ENCODE measurements around the gene TSHB.
A peak's percentile ranks its signal among the peaks of the same experiment; 100 is the strongest.
"Not testable (repeated sequence)": the region's sequence is repeated elsewhere in the genome, so short reads cannot be mapped to it uniquely, and the experiment has no call there.

Gene TSHB

DNA sequence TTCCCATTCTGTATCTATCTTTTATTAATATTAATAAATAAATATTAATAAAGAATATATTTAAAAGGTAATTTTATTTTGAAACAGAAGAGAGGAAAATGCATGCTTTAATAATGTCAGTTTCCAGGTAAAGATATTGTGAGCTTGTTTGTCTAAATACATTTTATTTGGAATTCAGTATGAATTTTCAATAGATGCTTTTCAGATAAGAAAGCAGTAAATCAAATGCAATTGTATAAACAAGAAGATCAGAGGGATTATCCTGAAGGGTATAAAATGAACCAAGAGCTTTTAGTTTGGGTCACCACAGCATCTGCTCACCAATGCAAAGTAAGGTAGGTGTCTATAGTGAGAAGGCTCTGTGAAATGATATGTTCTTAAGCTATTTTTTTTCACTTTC lies at the start of gene TSHB:
Gene TSHB, plus strand, starts transcription at position 301 of the 400 bp plus-strand sequence. CDS start 3,537 bp downstream, outside the sequence.
- no peak for DNase-seq (ENCODE audit: low read depth in 2 of 2, low spot score in 1 of 2)

DNA sequence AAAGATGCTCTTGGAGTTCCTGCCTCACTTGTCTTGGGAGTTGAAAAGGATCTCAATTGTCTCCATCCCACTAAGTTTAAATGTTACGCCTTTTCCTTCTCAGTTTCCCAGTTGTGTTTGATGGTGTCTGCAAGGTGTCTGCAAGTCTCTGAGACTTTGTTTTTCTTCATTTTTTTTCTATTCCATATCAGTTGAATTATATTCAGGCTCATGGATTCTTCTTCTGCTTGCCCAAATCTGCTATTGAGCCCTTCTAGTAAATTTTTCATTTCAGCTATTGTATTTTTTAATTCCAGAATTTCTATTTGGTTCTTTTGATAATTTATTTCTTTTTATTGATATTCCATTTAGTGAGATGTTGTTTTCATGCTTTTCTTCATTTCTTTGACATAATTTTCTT lies 47.4 kb upstream of the TSHB start:
- DNase-seq (ENCODE audit: low read depth in 2 of 2, low spot score in 1 of 2): no peak

DNA sequence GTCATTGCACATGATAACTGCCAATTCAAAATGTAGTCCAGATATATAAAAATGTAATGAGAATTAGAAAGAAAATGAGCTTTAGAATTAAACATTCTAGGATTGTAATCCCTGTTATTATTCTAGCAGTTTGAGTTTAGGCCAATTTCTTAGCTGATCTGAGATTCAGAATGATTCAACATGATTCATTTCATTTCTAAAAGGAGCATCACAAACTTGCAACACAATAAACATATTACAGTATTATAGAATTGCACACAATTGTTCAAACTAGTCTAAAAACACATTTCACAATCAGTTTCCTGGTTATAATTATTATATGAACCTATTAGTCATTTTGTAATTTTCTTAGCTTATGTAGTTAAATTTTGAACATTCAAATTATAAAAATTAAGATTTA lies 43.3 kb upstream of the TSHB start:
- no peak for DNase-seq (ENCODE audit: low read depth in 2 of 2, low spot score in 1 of 2)

DNA sequence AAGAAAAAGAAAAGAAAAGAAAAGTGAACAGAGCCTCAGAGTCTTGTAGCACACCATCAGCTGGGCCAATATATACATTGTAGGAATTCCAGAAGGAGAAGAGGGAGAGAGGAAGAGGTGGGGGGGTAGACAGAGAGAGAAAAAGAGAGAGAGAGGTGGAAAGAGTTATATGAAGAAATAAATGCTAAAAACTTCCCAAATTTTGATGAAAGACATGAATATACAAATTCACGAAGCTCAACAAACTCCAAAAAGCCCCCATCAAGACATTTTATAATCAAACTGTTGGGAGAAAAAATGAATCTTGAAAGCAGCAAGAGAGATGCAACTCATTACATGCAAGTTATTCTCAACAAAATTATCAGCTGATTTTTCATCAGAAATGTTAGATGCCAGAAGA lies 41.5 kb upstream of the TSHB start:
- no peak for DNase-seq (ENCODE audit: low read depth in 2 of 2, low spot score in 1 of 2)

DNA sequence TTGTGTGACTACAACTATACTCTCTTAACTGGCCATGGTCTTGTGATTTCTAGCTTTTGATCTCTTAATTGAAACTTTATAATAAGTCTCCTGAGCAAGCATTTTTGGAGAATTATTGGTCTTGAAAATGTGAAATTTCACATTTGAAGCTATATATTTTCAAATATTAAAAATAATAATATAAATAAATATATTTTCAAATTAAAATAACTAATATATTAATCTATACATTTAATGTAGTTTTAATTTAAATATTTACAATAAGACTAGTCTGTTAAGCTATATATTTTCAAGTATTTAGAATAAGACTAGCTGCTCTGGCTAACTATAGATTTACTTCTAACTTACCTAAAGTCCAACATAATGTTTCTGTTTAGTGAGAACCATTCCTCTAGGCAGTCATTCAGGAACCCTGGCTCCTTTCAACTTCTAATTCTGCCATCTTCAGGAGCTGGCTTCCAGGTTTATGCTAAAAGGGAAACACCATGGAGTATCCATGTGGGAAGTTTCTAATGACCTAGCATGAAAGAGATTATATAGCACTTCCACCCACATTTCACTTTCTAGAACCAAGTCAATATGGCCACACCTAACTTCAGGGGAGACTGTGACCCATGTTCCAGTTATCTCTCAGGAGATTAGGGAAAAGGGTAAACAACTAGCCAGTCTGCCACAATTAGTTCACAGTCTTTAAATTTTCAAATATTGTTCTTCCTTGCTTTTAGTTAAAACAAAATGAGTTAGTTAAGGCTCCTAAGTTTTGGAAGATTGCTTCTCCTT lies 31.9 kb upstream of the TSHB start:
- DNase-seq (ENCODE audit: low read depth in 2 of 2, low spot score in 1 of 2): no peak

DNA sequence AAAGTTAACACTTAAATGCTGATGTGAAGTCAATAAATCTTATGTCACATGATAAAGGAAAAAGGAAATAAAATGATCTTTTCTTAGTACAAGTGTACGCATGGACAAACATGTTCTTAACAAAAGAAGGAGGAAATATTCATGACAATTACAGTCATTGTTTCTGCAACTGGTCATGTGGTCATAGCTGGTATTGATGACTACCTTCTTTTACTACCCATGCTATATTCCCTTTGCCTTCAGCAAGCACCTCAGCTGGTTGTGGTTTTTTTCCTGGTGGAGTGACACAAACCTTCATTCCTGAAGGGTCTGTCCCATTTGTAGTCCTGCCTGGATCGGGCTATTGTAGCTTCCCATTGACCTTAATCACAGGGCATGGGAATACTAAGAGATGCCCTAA lies 23.4 kb upstream of the TSHB start:
- DNase-seq (ENCODE audit: low read depth in 2 of 2, low spot score in 1 of 2): no peak

DNA sequence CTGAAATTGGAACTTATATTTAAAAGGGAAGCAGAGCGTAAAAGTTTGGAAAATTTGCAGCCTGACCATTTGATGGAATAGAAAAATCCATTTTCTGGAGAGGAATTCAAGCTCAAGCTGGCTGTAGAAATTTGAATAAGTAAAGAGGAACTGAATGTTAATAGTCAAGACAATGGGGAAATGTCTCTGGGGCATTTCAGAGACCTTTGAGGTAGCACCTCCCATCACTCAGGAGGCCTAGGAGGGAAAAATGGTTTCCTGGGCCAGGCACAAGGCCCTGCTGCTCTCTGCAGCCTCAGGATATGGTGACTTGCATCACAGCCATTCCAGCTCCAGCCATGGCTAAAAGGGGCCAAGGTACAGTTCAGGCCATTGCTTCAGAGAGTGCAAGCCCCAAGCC lies 17.6 kb upstream of the TSHB start:
- no peak for DNase-seq (ENCODE audit: low read depth in 2 of 2, low spot score in 1 of 2)

DNA sequence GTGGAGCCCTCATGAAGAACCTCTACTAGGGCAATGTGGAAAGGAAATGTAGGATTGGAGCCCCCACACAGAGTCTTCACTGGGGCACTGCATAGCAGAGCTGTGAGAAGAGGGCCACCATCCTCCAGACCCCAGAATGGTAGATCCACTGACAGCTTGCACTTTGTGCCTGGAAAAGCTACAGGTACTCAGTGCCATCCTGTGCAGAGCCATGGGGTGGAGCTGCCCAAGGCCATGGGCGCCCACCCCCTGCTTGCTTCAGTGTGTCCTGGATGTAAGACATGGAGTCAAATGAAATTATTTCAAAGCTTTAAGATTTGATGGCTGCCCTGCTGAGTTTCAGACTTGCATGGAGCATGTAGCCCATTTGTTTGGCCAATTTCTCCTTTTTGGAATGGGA lies 17.2 kb upstream of the TSHB start:
- no peak for DNase-seq (ENCODE audit: low read depth in 2 of 2, low spot score in 1 of 2)

DNA sequence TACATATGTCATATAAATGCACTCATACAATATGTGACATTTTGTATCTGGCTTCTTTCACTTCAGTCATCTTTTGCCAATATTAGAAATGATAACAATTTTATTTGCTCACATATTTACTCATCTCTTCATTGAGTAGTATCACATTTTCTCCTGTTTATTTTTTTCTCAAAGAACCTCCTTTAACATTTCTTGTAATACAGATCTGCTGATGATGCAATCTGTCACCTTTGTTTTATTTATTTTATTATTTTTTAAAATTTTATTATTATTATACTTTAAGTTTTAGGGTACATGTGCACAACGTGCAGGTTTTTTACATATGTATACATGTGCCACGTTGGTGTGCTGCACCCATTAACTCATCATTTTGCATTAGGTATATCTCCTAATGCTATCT lies 15.8 kb upstream of the TSHB start:
- no peak for DNase-seq (ENCODE audit: low read depth in 2 of 2, low spot score in 1 of 2)

DNA sequence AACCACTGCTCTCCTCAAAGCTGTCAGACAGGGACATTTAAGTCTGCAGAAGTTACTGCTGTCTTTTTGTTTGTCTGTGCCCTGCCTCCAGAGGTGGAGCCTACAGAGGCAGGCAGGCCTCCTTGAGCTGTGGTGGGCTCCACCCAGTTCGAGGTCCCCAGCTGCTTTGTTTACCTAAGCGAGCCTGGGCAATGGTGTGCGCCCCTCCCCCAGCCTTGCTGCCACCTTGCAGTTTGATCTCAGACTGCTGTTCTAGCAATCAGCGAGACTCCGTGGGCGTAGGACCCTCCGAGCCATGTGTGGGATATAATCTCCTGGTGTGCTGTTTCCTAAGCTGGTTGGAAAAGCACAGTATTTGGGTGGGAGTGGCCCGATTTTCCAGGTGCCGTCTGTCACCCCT lies 10.1 kb upstream of the TSHB start:
- not testable (repeated sequence) for DNase-seq (ENCODE audit: low read depth in 2 of 2, low spot score in 1 of 2)

DNA sequence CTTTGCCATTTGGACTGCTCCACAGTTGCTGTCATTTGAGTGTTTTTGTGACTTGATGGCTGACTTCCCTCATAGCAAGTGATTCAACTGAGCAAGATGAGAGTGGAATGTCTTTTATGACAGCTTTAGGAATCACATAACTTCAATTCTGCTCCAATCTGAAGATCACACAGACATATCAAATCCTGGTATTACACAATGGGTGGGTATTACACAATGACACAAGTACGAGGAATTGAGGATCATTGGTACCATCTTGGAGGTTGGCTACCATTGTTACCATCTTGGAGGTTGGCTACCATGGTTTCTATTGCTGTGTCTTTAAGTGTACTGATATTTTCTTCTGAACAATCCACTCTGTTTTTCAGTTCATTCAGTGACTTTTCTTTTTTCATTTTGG lies 8.5 kb upstream of the TSHB start:
- no peak for DNase-seq (ENCODE audit: low read depth in 2 of 2, low spot score in 1 of 2)

DNA sequence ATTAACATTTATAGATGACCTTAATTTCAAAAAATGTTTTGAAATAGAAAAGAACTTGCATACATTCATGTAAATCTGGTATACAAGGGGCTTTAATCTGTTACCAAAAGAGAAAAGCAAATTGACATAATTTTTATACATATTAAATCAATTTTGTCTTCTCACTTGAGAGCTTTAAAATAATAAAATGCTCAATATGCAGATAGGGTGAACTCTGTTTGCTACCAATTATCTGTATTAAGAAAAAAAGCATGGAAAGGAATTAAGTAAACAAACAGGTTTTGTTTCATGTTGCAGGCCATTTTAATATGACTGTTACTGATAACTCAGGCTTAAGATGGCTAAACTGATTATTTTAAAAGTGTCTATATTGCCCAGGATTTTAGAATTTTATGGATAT lies 6.0 kb upstream of the TSHB start:
- no peak for DNase-seq (ENCODE audit: low read depth in 2 of 2, low spot score in 1 of 2)

DNA sequence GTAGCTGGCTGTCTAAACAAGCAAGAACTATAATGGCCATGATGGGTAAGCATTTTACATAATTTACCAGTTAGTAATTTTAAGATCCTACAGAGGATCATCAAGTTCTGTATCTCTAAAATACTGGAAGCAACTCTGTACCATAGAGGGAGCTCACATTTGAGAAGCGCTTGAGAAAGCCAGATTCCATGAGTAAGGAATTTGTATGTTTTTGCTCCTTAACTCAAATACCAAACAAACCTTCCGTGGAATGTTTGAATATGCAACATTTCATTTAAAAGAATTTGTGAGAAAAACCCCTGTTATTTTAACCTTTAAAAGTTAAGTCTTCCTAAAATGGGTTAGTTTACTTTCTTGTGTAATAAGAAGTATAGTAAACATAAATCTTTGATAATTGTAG lies 2.0 kb downstream of the TSHB start:
- no peak for DNase-seq (ENCODE audit: low read depth in 2 of 2, low spot score in 1 of 2)

DNA sequence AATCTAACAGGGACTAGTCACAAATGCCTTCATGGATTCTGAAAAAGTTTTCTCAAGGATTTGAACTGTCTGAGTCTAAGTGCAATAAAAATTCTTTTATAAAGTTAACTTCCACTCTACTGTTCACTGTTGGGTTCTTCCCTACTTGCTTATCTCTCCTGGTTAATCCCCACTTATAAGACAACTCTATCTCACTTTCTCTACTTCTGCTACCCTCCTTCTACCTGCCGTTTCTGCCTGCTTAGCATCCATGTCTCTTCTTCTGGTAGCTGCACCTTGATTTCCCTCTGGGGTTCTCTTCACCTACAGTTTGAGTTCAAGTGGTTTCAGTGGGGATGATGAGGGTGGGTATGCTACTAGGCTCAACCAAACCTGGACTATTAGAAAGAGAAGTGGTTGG lies 6.0 kb downstream of the TSHB start:
- no peak for DNase-seq (ENCODE audit: low read depth in 2 of 2, low spot score in 1 of 2)

DNA sequence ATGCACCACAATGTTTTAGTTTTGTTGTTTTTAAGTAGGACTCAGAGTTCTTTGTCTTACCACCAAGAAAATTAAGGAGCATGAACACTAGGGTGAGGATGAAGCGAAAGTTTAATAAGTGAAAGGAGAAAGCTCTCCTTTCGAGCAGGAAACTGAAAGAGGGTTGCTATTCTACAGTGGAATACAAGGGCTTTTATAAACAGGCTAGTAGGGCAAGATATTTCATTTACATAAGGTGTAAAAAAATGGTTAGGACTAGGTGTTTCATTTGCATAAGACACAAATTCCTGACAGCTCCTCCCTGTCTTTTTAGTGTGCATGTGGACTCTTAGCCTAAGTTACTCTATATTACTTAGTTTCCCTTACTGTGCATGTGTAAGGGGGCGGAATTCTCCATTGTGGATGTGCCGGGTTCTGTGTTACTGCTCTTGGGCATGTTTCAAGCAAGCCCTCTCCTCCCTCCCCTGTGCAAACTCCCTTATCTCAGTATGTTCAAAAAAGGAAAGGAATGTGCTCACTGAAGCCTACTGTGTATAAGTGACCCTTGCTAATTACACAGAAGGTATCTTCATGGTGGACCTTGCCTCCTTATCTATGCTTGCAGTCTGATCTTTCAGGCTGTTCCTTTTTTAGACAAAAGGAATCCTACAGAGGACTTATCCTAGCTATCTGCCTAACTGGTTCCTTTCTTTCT lies 7.3 kb downstream of the TSHB start:
- DNase-seq (ENCODE audit: low read depth in 2 of 2, low spot score in 1 of 2): no peak

DNA sequence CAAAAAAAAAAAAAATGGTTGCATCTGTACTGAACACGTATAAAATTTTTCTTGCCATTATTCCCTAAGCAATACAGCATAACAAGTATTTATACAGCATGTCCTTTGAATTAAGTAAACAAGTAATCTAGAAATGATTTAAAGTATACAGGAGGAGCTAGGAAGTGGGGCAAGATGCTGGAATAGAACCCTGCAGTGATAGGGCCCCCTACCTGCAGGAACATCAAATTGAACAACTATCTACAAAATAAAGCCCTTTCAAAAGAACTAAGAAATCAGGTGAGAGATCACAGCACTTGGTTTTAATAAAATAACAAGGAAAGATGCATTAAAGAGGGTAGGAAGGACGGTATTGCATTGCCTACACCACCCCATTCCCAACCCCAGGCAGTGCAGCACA lies 10.9 kb downstream of the TSHB start:
- no peak for DNase-seq (ENCODE audit: low read depth in 2 of 2, low spot score in 1 of 2)

DNA sequence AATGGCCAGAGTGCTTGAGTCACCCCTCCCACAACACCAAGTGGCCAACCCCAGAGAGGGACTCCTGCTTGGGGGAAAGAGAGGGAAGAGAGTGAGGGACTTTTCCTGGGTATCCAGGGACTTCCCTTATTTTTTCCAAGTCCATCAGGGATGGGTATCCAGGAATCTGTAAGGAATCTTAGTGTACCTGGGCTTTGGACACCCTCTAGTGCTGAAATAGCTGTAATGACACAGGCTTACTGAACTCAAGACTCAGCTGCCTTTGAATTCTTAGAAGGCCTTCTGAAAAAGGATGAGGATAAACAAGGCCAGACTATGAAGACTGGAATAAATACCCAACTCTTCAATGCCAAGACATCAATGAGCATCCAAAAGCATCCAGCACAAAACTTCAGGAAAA lies 12.0 kb downstream of the TSHB start:
- DNase-seq (ENCODE audit: low read depth in 2 of 2, low spot score in 1 of 2): no peak

DNA sequence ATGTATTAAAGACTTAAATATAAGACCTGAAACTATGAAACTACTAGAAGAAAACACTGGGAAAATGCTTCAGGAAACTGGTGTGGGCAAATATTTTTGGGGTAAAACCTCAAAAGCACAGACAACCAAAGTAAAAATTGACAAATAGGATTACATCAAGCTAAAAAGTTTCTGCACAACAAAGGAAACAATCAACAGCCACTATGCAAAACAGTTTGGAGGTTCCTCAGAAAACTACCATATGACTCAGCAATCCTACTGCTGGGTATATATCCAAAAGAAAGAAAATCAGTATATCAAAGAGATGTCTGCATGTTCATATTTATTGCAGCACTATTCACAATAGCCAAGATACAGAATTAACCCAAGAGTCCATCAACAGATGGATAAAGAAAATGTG lies 17.1 kb downstream of the TSHB start:
- DNase-seq (ENCODE audit: low read depth in 2 of 2, low spot score in 1 of 2): no peak

DNA sequence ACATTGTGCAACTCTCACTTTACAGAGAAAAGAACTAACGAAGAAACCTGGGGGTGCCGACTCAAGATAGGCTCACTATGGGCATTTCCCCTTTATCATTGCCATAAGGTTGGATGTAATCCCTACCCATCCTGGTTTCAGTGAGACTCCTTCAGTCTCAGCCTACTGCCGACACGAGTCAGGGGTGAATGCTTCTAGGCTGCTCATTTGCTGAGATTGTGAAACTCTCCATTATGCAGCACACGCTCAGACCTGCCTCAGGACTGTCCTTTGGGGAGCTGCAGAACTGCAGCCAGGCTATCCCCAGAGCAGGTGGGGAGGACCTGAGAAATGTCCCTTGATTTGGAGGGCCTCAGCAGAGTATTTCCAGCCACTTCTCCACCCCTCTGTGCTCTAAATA lies 22.2 kb downstream of the TSHB start:
- no peak for DNase-seq (ENCODE audit: low read depth in 2 of 2, low spot score in 1 of 2)

DNA sequence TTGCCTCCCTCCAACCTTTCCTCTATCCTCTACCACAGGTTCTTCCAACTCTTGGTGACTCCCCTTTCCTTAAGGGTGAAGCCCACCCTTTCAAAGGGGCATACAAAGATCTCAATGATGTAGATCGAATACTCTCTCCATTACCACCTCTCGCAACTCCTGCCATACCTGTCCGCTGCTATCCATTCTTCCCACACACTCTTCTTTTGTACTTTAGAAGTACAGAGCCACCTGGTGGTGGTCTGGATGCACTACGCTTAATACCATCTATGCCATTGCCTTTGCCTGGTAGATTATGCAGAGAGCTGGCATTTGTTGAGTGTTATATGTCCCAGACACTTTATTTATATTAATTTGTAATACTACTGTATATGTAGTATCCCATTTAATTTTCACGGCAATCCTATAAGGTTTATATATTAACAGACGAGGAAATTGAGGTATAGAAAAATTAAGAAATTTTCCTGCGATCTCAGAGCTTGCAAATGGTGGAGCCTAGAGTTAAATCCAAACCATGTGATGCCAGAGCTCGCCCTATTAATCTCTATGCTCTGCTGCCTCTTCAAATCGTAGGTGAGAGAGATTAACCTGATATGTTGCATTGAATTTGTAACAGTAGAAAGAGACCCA lies 22.9 kb downstream of the TSHB start:
- DNase-seq (ENCODE audit: low read depth in 2 of 2, low spot score in 1 of 2): peak in 1 of 2 donors; percentile 20

DNA sequence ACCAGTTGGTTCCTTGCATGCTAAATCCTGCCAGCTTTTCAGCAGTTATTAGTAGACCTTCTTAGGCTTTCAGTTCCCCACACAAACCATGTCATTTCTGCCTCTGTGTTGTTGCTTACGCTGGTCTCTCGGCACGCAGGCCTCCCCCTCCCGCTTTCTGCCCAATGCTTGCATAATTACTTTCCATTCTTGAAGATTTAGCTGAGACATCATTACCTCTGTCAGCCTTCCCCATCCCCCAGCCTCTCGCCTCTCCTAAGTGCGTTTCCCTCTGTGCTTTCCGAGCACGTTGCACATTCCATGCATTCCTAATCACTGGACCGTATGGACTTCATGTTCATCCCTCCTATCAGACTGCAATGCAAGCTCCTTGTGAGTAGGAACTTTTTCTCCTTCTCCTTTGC lies 26.8 kb downstream of the TSHB start:
- no peak for DNase-seq (ENCODE audit: low read depth in 2 of 2, low spot score in 1 of 2)

DNA sequence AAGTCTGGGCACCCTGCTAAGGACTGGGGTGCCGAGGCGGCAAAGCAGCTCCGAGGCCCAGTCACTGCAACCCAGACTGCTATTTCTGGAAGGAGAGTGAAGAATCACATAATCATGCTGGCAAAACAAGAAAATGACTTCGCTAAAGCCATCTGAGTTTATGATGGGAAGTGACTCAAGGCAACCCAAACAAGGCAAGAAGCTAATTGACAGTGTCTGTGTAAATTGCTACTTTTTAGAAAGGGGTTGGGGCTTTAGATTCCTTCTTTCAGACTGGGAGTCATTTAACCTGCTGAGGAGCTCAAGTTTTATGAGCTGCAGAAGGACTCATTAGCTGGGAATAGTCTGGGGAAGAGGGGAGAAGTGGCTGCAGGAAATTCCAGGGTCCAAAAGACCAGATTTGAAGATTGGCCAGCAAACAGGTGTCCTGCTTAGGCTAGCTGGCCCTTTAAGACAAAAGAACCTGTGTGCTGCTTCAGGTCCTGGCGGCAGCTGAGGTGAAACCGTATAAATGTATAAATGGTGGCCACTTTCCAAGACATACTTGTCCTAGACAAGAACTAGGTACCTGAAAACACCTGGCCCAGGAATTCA lies 28.1 kb downstream of the TSHB start:
- DNase-seq (ENCODE audit: low read depth in 2 of 2, low spot score in 1 of 2): no peak

All from stimulated activated CD8-positive, alpha-beta memory T cell treated with anti-CD3 and anti-CD28 coated beads, Interleukin-4, amount 100 ng/mL, for 4 hours (primary cell).